NCI-H1436 (cell line): ENCODE data around the gene HTR4.
A peak's percentile ranks its signal among the peaks of the same experiment; 100 is the strongest.

Experiments used
- DNase-seq: peaks from one replicate; lab custom pipeline; 2025; lab: John Stamatoyannopoulos, UW

Gene HTR4

DNA sequence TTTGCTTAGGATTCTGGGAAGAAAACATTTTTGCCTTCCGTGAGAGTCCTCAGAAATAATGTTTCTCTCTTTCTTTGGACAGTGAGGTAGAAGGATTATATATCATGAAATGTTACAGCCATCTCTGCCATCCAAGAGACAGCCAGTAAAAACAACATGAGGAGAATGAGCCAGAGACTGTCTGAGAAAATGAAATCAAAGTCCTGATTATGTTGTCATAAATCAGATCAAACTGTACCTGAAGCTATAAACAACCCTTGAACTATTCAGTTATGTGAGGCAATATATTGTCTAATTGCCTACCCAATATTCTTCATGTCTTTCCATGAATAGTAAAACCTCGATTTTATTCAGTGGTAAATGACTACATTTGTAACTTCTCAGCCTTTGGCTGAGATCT, 9.2 kb upstream of the HTR4 start:
- no peak for DNase-seq

GRCh38 chr5:148660346-148660660, 6.0 kb upstream of the HTR4 start:
- no peak for DNase-seq

DNA sequence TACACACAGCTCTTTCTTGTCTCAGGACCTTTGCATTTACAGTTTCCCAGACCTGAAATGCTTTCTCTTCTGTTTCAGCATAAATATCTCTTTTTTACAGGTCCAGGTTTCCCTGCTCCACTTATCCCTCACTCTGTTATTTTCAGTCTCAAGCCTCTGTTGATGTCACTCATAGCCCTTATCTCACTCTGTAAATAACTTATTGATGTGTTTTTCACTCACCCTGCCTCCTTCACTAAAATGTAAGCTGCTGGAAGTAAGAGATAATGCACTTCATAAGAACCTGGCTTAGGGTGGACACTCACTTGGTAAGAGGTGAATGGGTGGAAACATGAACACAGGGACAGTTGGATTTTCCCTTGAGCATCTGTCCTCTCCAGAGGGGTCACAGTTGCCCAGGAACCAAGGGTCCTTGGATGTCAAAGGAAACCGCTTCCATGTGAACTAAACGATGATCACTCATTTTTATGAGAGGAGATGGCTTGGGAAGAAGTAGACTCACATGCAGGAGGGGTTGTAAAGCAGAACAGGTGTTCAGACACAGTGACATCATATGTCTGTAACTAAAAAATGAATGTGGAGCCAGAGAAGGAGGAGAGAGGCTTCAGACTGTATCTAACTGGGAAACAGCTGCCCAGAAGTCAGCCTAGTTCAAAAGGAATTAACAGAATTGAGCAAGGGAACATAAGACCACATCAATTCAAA, 5.5 kb upstream of the HTR4 start:
- DNase-seq = no peak

DNA sequence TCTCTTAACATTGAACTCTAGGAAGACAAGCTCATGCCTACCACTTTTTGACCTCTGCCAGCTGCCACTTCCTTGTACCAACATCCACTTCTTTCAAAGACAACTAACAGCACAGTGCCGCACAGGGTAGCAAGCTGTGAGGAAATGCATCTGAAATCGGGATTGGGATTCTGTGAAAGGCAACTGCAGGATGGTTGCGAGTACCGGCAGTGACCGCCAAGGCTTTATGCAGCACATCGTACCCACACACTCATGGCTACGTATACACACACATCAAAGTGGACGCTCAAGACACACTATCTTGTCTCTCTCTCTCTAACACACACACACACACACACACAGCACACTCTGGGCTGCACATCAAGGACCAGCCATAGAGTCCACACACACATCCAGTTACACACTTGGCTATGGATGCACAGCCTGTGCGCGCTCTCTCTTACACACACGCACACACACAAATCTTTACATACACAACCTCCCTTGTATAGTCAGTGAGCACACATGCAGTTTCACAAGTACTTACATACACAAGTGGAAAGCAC, 964 bp downstream of the HTR4 start:
- no peak for DNase-seq

DNA sequence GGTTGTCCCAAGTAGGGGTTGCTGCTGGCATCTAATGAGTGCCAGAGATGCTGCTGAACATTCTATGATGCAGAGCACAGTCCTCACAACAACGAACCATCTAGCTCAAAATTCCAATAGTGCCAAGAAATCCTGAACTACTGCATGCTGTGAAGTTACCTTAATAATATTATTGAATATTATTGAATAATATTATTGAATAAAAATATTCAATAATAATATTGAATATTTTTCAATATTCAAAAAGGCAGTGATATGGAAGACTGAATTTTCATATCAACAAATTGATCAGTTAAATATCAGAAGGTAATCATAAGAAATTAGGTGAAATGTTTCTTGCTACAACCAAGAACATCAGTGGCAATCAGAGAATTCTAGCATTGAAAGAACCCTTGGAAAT, 2.8 kb downstream of the HTR4 start:
- no peak for DNase-seq

GRCh38 chr5:148645527-148645926, 8.8 kb downstream of the HTR4 start:
- no peak for DNase-seq

DNA sequence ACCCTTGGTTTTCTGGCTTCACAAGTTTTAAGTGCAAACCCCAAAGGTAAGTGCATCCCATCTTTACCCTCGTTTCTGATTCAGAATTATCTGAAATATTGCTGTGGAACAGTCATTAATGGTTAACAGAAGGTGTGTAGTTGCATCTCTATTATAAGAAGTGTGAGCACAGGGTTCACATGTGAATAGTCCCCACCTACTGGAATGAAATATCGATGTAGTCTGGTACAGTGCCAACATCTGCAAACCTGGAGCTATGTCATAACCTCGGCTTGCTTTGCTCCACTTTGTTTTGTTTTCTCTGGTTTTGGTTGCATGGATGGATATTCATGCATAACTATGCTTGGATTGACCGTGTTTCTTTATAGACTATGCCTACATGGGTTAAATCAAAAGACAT, 12.6 kb downstream of the HTR4 start:
- DNase-seq = no peak

DNA sequence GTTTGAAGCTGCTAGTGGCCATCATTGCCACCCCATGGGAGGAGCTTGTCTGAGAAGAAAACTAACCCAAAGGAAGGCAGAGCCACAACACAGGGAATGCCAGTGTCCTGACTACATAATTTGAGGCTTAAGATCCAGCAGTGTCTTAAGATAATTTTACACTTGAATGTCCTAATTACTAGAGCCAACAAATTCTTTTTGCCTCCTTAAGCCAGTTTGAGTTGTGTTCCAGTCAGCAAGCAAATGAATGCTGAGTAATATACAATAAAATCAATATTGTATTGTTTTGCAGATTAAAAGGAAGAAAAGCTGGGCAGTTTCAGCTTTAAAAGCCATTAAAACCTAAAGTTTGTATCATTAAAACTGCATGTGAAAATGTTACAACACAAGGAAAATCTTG, 13.9 kb downstream of the HTR4 start:
- DNase-seq = no peak

DNA sequence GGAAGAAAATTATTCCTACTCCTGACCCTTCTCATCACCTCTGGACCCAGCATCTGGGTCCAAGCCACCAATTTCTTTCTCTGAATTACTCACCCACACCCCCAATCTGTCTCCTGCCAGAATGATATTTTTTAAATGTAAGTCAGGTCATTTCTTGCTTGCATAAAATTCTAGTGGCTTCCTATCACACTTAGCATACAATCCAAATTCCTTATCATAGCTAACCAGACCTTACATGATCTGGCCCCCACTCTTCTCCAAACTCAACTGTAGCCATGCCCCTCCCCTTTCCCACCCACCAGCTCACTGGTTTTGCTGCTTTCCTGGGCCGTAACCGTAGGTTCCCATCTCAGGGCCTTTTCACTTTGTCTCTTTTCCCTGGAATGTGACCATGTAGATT, 15.2 kb downstream of the HTR4 start:
- no peak for DNase-seq

- DNase-seq = no peak
Observed at GRCh38 chr5:148636353-148636752, 18.0 kb downstream of the HTR4 start.

DNA sequence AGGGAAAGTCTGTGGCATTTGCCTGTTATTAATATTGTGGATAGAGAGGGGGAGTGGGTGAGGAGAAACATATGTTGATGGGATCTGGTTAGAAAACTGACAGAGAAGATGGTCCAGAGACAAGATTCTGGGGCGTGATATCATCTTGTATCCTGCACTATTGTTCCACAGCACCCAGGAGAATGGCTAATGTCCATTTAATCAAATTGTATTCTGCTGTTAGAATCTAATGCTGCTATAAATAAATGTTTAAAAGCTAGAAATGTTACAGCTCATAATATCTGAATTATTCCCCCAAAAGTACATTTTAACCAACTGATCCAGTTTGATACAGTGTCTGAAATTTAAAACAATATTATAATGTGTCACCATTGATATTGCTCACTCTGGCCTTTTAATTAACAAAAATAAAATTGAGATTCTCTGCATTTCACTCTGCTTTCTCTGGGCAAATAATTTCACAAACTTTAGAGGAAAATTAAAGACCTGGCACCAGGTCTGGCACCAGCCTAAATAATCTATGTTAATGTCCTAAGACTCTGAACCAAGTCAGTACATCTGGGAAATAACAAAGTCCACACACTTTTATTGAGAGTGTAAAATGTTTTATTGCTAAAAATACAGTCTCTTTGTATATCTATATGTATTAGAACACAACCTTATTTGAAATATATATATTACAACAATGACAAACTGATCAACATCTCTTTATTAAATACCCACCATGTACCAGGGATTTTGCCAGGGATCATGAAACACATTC, 18.8 kb downstream of the HTR4 start:
- no peak for DNase-seq

- DNase-seq = no peak
Observed at GRCh38 chr5:148633067-148633377, 21.3 kb downstream of the HTR4 start.

GRCh38 chr5:148632255-148633066, 21.9 kb downstream of the HTR4 start:
- DNase-seq = no peak

- DNase-seq = no peak
Observed at GRCh38 chr5:148626986-148627385, 27.3 kb downstream of the HTR4 start.

- no peak for DNase-seq
Observed at GRCh38 chr5:148626081-148626613, 28.2 kb downstream of the HTR4 start.

GRCh38 chr5:148625250-148625649, 29.1 kb downstream of the HTR4 start:
- DNase-seq = no peak

DNA sequence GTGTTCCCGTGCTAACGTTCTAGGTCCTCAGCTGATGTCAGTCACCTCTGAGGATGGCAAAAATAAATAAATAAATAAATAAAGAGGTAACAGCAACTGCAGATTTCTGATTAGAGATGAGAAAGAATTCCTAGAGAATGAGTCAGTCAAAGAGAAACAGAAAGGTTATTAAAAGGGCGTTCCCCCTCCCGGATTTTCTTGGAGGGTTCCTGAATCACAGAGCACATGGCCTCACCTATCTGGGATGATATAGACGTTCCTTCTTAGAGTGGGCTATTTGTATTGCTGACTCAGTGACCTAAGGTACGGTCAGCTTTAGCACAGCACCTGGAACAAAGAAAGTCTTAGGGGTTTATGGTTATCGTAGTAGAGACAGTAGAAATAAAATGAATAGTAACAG, 30.6 kb downstream of the HTR4 start:
- no peak for DNase-seq

- DNase-seq = no peak
Observed at GRCh38 chr5:148623101-148623500, 31.2 kb downstream of the HTR4 start.

DNA sequence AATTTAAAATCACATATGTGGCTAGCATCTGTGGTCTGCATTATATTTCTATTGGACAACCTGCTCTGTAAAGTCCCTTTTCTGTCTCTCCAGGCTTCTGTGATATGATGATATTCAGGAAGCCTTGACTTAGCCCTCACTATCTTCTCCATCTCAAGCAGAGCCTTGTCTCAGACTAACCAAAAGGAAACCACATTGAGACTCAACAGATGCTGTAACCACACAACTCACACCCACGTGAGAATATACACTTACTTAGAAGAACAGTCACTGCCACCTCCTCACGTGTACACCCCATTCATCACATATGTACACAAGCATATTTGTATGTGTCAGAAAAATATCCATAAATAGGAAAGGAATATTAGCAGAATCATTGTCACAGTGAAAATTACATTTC, 33.6 kb downstream of the HTR4 start:
- DNase-seq = no peak

GRCh38 chr5:148620091-148620490, 34.2 kb downstream of the HTR4 start:
- DNase-seq = no peak

DNA sequence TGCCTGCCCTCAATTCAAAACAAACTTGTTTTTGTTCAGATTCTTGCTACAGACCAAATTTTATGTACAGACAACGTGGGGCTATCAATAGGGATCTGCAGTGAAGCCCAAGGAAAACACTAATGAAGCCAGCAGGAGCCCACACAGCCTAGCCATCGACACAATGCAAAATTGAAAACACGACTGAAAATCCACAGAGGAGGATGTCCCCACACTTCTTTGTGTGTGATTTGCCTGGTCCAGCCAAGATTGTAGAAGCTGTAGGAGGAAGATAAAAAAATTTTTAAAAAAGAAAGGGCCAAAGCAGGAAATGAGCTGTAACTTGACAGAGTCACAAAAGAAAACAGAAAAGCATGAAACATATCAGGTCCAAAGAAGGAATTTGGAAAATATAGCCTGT, 34.8 kb downstream of the HTR4 start:
- DNase-seq = no peak

- peak; percentile 7 for DNase-seq
Observed at GRCh38 chr5:148615644-148616275, 38.6 kb downstream of the HTR4 start.
